ENCODE results near the gene MEGF6. TPM values are rescaled to one million over a fixed set of nuclear protein-coding genes. Genes with fewer than 3 reads are reported as not detected.

The MEGF6 gene
- total RNA-seq, 2 experiments from 2014 or later = 57.5 to 62.2 TPM

GRCh38 chr1:3579626-3580025 lies 31.7 kb downstream of the MEGF6 start:
- ChIA-PET POLR2A (no interaction called here), CTCF (no interaction called here)
- Histone ChIP-seq H3K36me3 (ENCODE audit: insufficient read depth, low read length) (no peaks in the 10 kb centered on the region), H3K4me3 (ENCODE audit: low read length) (no peak overlapping the region), H3K4me1 (ENCODE audit: insufficient read depth, low read length) (no peaks in the 10 kb centered on the region), H3K27ac (ENCODE audit: low read depth in 1 of 2, low read length in 2 of 2) (no peak overlapping the region), H3K27me3 (ENCODE audit: control insufficient read depth in 1 of 2, insufficient read depth in 2 of 2, low read length in 2 of 2) (no peaks in the 10 kb centered on the region), H3K9me3 (ENCODE audit: control insufficient read depth in 1 of 2, insufficient read depth in 1 of 2, low read length in 2 of 2) (peaks cover 0 to 20% of the 10 kb centered on the region in 2 experiments)
- H3K27me3 Mint-ChIP-seq = no peaks in the 10 kb centered on the region
- TF ChIP-seq, protein P1, sequence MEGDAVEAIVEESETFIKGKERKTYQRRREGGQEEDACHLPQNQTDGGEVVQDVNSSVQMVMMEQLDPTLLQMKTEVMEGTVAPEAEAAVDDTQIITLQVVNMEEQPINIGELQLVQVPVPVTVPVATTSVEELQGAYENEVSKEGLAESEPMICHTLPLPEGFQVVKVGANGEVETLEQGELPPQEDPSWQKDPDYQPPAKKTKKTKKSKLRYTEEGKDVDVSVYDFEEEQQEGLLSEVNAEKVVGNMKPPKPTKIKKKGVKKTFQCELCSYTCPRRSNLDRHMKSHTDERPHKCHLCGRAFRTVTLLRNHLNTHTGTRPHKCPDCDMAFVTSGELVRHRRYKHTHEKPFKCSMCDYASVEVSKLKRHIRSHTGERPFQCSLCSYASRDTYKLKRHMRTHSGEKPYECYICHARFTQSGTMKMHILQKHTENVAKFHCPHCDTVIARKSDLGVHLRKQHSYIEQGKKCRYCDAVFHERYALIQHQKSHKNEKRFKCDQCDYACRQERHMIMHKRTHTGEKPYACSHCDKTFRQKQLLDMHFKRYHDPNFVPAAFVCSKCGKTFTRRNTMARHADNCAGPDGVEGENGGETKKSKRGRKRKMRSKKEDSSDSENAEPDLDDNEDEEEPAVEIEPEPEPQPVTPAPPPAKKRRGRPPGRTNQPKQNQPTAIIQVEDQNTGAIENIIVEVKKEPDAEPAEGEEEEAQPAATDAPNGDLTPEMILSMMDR (IDR thresholded peaks at IDR 0.05) = no peak
- H3K4me3 Mint-ChIP-seq = no peak overlapping the region
- H3K36me3 Mint-ChIP-seq (ENCODE audit: low read depth) = no peaks in the 10 kb centered on the region
- intact Hi-C loops (cut with DNase I, micrococcal nuclease) = no loop called here
- no peak overlapping the region for H3K27ac Mint-ChIP-seq
- ATAC-seq (ENCODE audit: poor library complexity) (no peak), DNase-seq (no peak)
- H3K4me1 Mint-ChIP-seq (ENCODE audit: low read depth) = no peaks in the 10 kb centered on the region
- no peaks in the 10 kb centered on the region for H3K9me3 Mint-ChIP-seq

- Histone ChIP-seq H3K36me3 (ENCODE audit: insufficient read depth, low read length) (no peaks in the 10 kb centered on the region), H3K4me3 (ENCODE audit: low read length) (no peak overlapping the region), H3K4me1 (ENCODE audit: insufficient read depth, low read length) (no peaks in the 10 kb centered on the region), H3K9me3 (ENCODE audit: control insufficient read depth in 1 of 2, insufficient read depth in 1 of 2, low read length in 2 of 2) (peaks cover 0 to 21% of the 10 kb centered on the region in 2 experiments), H3K27ac (ENCODE audit: low read depth in 1 of 2, low read length in 2 of 2) (no peak overlapping the region), H3K27me3 (ENCODE audit: control insufficient read depth in 1 of 2, insufficient read depth in 2 of 2, low read length in 2 of 2) (no peaks in the 10 kb centered on the region)
- Mint-ChIP-seq H3K4me3 (no peak overlapping the region), H3K27me3 (no peaks in the 10 kb centered on the region), H3K27ac (no peak overlapping the region), H3K9me3 (no peaks in the 10 kb centered on the region), H3K4me1 (ENCODE audit: low read depth) (no peaks in the 10 kb centered on the region), H3K36me3 (ENCODE audit: low read depth) (no peaks in the 10 kb centered on the region)
- CTCF ChIA-PET = no interaction called here
- TF ChIP-seq, protein P1 (IDR thresholded peaks at IDR 0.05) = no peak
- DNase-seq (no peak), ATAC-seq (ENCODE audit: poor library complexity) (no peak)
- POLR2A ChIA-PET = no interaction called here
- intact Hi-C loops (cut with DNase I, micrococcal nuclease) = no loop called here
Measured at GRCh38 chr1:3578906-3579305, 32.4 kb downstream of the MEGF6 start.

- H3K36me3 Mint-ChIP-seq (ENCODE audit: low read depth) = no peaks in the 10 kb centered on the region
- no peaks in the 10 kb centered on the region for H3K9me3 Mint-ChIP-seq
- Histone ChIP-seq H3K9me3 (ENCODE audit: control insufficient read depth in 1 of 2, insufficient read depth in 1 of 2, low read length in 2 of 2) (peaks cover 0 to 21% of the 10 kb centered on the region in 2 experiments), H3K4me3 (ENCODE audit: low read length) (no peak overlapping the region), H3K4me1 (ENCODE audit: insufficient read depth, low read length) (no peaks in the 10 kb centered on the region), H3K36me3 (ENCODE audit: insufficient read depth, low read length) (no peaks in the 10 kb centered on the region), H3K27me3 (ENCODE audit: control insufficient read depth in 1 of 2, insufficient read depth in 2 of 2, low read length in 2 of 2) (no peaks in the 10 kb centered on the region), H3K27ac (ENCODE audit: low read depth in 1 of 2, low read length in 2 of 2) (no peak overlapping the region)
- ChIA-PET CTCF (no interaction called here), POLR2A (no interaction called here)
- no peak for ATAC-seq (ENCODE audit: poor library complexity)
- H3K27ac Mint-ChIP-seq = no peak overlapping the region
- intact Hi-C loops (cut with DNase I, micrococcal nuclease) = no loop called here
- no peaks in the 10 kb centered on the region for H3K4me1 Mint-ChIP-seq (ENCODE audit: low read depth)
- H3K27me3 Mint-ChIP-seq = no peaks in the 10 kb centered on the region
- no peak for DNase-seq
- no peak overlapping the region for H3K4me3 Mint-ChIP-seq
- TF ChIP-seq, protein P1 (IDR thresholded peaks at IDR 0.05) = no peak
Measured at GRCh38 chr1:3578433-3578805, 32.9 kb downstream of the MEGF6 start.

Measured in CD4-positive, alpha-beta T cell (primary cell).